NCI-H2029 (cell line): Measurements from ENCODE around the gene CDC42BPB.

Experiments
- DNase-seq: peaks from one replicate; lab custom pipeline; 2025; lab: John Stamatoyannopoulos, UW

The CDC42BPB gene

GRCh38 chr14:103057372-103058163 lies at the start of gene CDC42BPB:
Gene CDC42BPB (minus strand): TSS chr14:103057549. CDS start chr14:103057173, 376 bp downstream.
- peak; percentile 62 for DNase-seq

GRCh38 chr14:103105580-103106150 lies 48.3 kb upstream of the CDC42BPB start:
- no peak for DNase-seq

- no peak for DNase-seq
Observed at GRCh38 chr14:103104654-103105452, 47.5 kb upstream of the CDC42BPB start.

GRCh38 chr14:103104389-103104653 lies 47.0 kb upstream of the CDC42BPB start:
- no peak for DNase-seq

- DNase-seq: peak; percentile 18
Observed at GRCh38 chr14:103103461-103104388, 46.4 kb upstream of the CDC42BPB start.

GRCh38 chr14:103102689-103103260 lies 45.4 kb upstream of the CDC42BPB start:
- no peak for DNase-seq

GRCh38 chr14:103101963-103102688 lies 44.8 kb upstream of the CDC42BPB start:
- DNase-seq: no peak

- no peak for DNase-seq
Observed at GRCh38 chr14:103101257-103101962, 44.1 kb upstream of the CDC42BPB start.

- DNase-seq: no peak
Observed at GRCh38 chr14:103100281-103101121, 43.2 kb upstream of the CDC42BPB start.

GRCh38 chr14:103099733-103100280 lies 42.5 kb upstream of the CDC42BPB start:
- no peak for DNase-seq

- no peak for DNase-seq
Observed at GRCh38 chr14:103099081-103099732, 41.9 kb upstream of the CDC42BPB start.

- DNase-seq: no peak
Observed at GRCh38 chr14:103097994-103098957, 40.9 kb upstream of the CDC42BPB start.

GRCh38 chr14:103097244-103097993 lies 40.1 kb upstream of the CDC42BPB start:
- no peak for DNase-seq

GRCh38 chr14:103096387-103096786 lies 39.0 kb upstream of the CDC42BPB start:
- DNase-seq: no peak

GRCh38 chr14:103095210-103095778 lies 37.9 kb upstream of the CDC42BPB start:
- DNase-seq: no peak
